BLaER1 treated with 17β-estradiol and CSF1 and Interleukin-3, amounts not matched to agents 10 nM and 100 nM (cell line): ENCODE measurements around the gene HOATZ.

ENCODE experiments used
- H3K27ac ChIP-seq, 11 experiments: shearing (Covaris generic); formaldehyde crosslinking; 2 replicates each; pipeline ENCODE4 v1.8.1; 2022
- H3K27me3 ChIP-seq, 11 experiments: shearing (Covaris generic); formaldehyde crosslinking; 2 replicates each; pipeline ENCODE4 v1.8.1; 2022
- H3K36me3 ChIP-seq, 11 experiments: shearing (Covaris generic); formaldehyde crosslinking; 2 replicates each; pipeline ENCODE4 v1.8.1; 2022
- H3K4me1 ChIP-seq, 10 experiments: shearing (Covaris generic); formaldehyde crosslinking; 2 replicates each; pipeline ENCODE4 v1.8.1; 2022
- H3K4me2 ChIP-seq, 11 experiments: shearing (Covaris generic); formaldehyde crosslinking; 2 replicates each; pipeline ENCODE4 v1.8.1; 2022
- H3K4me3 ChIP-seq, 10 experiments: shearing (Covaris generic); formaldehyde crosslinking; 2 replicates each; pipeline ENCODE4 v1.8.1; 2022
- H3K9ac ChIP-seq, 11 experiments: shearing (Covaris generic); formaldehyde crosslinking; 2 replicates each; pipeline ENCODE4 v1.8.1; 2022
- H3K9me3 ChIP-seq, 11 experiments: shearing (Covaris generic); formaldehyde crosslinking; replicated peaks in 1 of 11; 2 replicates each; pipeline ENCODE4 v1.8.1; 2022
- H4K20me1 ChIP-seq, 11 experiments: shearing (Covaris generic); formaldehyde crosslinking; 2 replicates each; pipeline ENCODE4 v1.8.1; 2022
- Cebpa-rat ChIP-seq, 11 experiments: shearing (Covaris generic); IDR thresholded peaks; 2 replicates each; pipeline ENCODE4 v1.8.1; 2022

HOATZ gene

GRCh38 chr11:111574373-111575225 is 60.0 kb downstream of the HOATZ start:
- peak overlapping the region in 5 of 11 experiments; percentile 13 to 45 (median 27); a peak in 6 of 22 replicates for H3K9ac ChIP-seq
- H3K4me3 ChIP-seq, result peak overlapping the region in 5 of 10 experiments; percentile 6 to 24 (median 17); a peak in 4 of 20 replicates

GRCh38 chr11:111575740-111576139 is 61.2 kb downstream of the HOATZ start:
- Histone ChIP-seq H3K4me2 (no peak overlapping the region), H3K9me3 (no peaks in the 10 kb centered on the region)
- no peak for TF ChIP-seq Cebpa-rat (IDR thresholded peaks at IDR 0.05)

More at GRCh38 chr11:111574373-111575225, 60.0 kb downstream of the HOATZ start:
- H3K36me3 ChIP-seq, result no peaks in the 10 kb centered on the region
- TF ChIP-seq Cebpa-rat (IDR thresholded peaks at IDR 0.05), result no peak
- no peaks in the 10 kb centered on the region for H3K27me3 ChIP-seq
- no peaks in the 10 kb centered on the region for H3K9me3 ChIP-seq
- no peaks in the 10 kb centered on the region for H4K20me1 ChIP-seq
- peaks cover 4 to 17% (median 13%) of the 10 kb centered on the region in 10 experiments; a peak in 12 of 20 replicates for H3K4me1 ChIP-seq
- H3K4me2 ChIP-seq, result peak overlapping the region; percentile 16 to 68 (median 63); a peak in 21 of 22 replicates
- H3K27ac ChIP-seq, result peak overlapping the region in 2 of 11 experiments; percentile 14 to 25; a peak in 2 of 22 replicates

GRCh38 chr11:111577821-111578220 is 63.2 kb downstream of the HOATZ start:
- H3K27ac ChIP-seq, result no peak overlapping the region
- H3K9ac ChIP-seq, result no peak overlapping the region
- no peak overlapping the region for H3K4me3 ChIP-seq
- no peaks in the 10 kb centered on the region for H4K20me1 ChIP-seq
- H3K9me3 ChIP-seq, result no peaks in the 10 kb centered on the region
- no peaks in the 10 kb centered on the region for H3K36me3 ChIP-seq
- TF ChIP-seq Cebpa-rat (IDR thresholded peaks at IDR 0.05), result no peak
- no peak overlapping the region for H3K4me2 ChIP-seq
- peaks cover 7 to 31% (median 20%) of the 10 kb centered on the region in 10 experiments; a peak in 16 of 20 replicates for H3K4me1 ChIP-seq
- H3K27me3 ChIP-seq, result no peaks in the 10 kb centered on the region

More at GRCh38 chr11:111575740-111576139, 61.2 kb downstream of the HOATZ start:
- H3K36me3 ChIP-seq, result no peaks in the 10 kb centered on the region
- H3K4me3 ChIP-seq, result no peak overlapping the region
- peaks cover 4 to 17% (median 13%) of the 10 kb centered on the region in 10 experiments; a peak in 12 of 20 replicates for H3K4me1 ChIP-seq
- H4K20me1 ChIP-seq, result no peaks in the 10 kb centered on the region
- H3K9ac ChIP-seq, result no peak overlapping the region
- no peak overlapping the region for H3K27ac ChIP-seq
- no peaks in the 10 kb centered on the region for H3K27me3 ChIP-seq

GRCh38 chr11:111581341-111581740 is 66.8 kb downstream of the HOATZ start:
- Histone ChIP-seq H3K27ac (no peak overlapping the region), H3K4me2 (no peak overlapping the region), H3K4me3 (no peak overlapping the region), H3K27me3 (no peaks in the 10 kb centered on the region), H3K4me1 (peaks cover 15 to 29% (median 21%) of the 10 kb centered on the region in 10 experiments), H4K20me1 (no peaks in the 10 kb centered on the region), H3K9me3 (no peaks in the 10 kb centered on the region), H3K9ac (no peak overlapping the region), H3K36me3 (no peaks in the 10 kb centered on the region)
- TF ChIP-seq Cebpa-rat (IDR thresholded peaks at IDR 0.05), result no peak

GRCh38 chr11:111582163-111582562 is 67.6 kb downstream of the HOATZ start:
- Histone ChIP-seq H3K4me1 (peaks cover 15 to 29% (median 21%) of the 10 kb centered on the region in 10 experiments), H3K9ac (no peak overlapping the region), H3K9me3 (no peaks in the 10 kb centered on the region), H3K4me2 (peak overlapping the region in 8 of 11 experiments; percentile 3 to 50 (median 42); a peak in 13 of 22 replicates), H4K20me1 (no peaks in the 10 kb centered on the region), H3K36me3 (no peaks in the 10 kb centered on the region), H3K27me3 (no peaks in the 10 kb centered on the region), H3K4me3 (no peak overlapping the region), H3K27ac (no peak overlapping the region)
- TF ChIP-seq Cebpa-rat (IDR thresholded peaks at IDR 0.05), result no peak

GRCh38 chr11:111582881-111583280 is 68.3 kb downstream of the HOATZ start:
- TF ChIP-seq Cebpa-rat (IDR thresholded peaks at IDR 0.05), result no peak
- H3K27ac ChIP-seq, result no peak overlapping the region
- no peaks in the 10 kb centered on the region for H3K36me3 ChIP-seq
- H3K27me3 ChIP-seq, result no peaks in the 10 kb centered on the region
- no peak overlapping the region for H3K9ac ChIP-seq
- peak overlapping the region in 8 of 11 experiments; percentile 3 to 50 (median 42); a peak in 9 of 22 replicates for H3K4me2 ChIP-seq
- H4K20me1 ChIP-seq, result no peaks in the 10 kb centered on the region
- H3K4me1 ChIP-seq, result peaks cover 15 to 29% (median 21%) of the 10 kb centered on the region in 10 experiments
- no peak overlapping the region for H3K4me3 ChIP-seq
- H3K9me3 ChIP-seq, result no peaks in the 10 kb centered on the region

- no peaks in the 10 kb centered on the region for H3K27me3 ChIP-seq
- H3K9ac ChIP-seq, result no peak overlapping the region
- no peaks in the 10 kb centered on the region for H3K9me3 ChIP-seq
- peak overlapping the region; percentile 12 to 44 (median 25); a peak in 15 of 22 replicates for H3K4me2 ChIP-seq
- H4K20me1 ChIP-seq, result no peaks in the 10 kb centered on the region
- H3K27ac ChIP-seq, result peak overlapping the region in 5 of 11 experiments; percentile 5 to 33 (median 24); a peak in 4 of 22 replicates
- no peak for TF ChIP-seq Cebpa-rat (IDR thresholded peaks at IDR 0.05)
- H3K4me1 ChIP-seq, result peaks cover 15 to 29% (median 21%) of the 10 kb centered on the region in 10 experiments
- no peaks in the 10 kb centered on the region for H3K36me3 ChIP-seq
- H3K4me3 ChIP-seq, result no peak overlapping the region
Observed at GRCh38 chr11:111585371-111585770, 70.8 kb downstream of the HOATZ start.

- Histone ChIP-seq H3K4me3 (no peak overlapping the region), H3K27ac (no peak overlapping the region), H4K20me1 (no peaks in the 10 kb centered on the region), H3K4me1 (peaks cover 15 to 29% (median 21%) of the 10 kb centered on the region in 10 experiments), H3K27me3 (no peaks in the 10 kb centered on the region), H3K9me3 (no peaks in the 10 kb centered on the region), H3K9ac (no peak overlapping the region), H3K4me2 (no peak overlapping the region; a peak in 1 of 22 replicates), H3K36me3 (no peaks in the 10 kb centered on the region)
- no peak for TF ChIP-seq Cebpa-rat (IDR thresholded peaks at IDR 0.05)
Observed at GRCh38 chr11:111586388-111586831, 71.8 kb downstream of the HOATZ start.
